Esophagus squamous epithelium (tissue), 5 donors: ENCODE measurements around the gene BPIFB4. TPM values are rescaled to one million over a fixed set of nuclear protein-coding genes. Genes with fewer than 3 reads are reported as not detected.

Experiments
- DNase-seq: peaks from one replicate; lab custom pipeline; 2025; lab: John Stamatoyannopoulos, UW
- H3K27ac ChIP-seq, 4 donors: fragments of 200-600 bp; sonication (generic); one replicate each; pipeline ENCODE4 v1.5.1; 2016 to 2019; ENCODE audit warnings: mild to moderate bottlenecking in 1 of 4
- H3K27me3 ChIP-seq, 4 donors: fragments of 200-600 bp; sonication (generic); 1 replicate in 3 of 4; 2 replicates in 1 of 4; pipeline versions ENCODE4 v1.5.1 to v1.6.0; 2017 to 2021; ENCODE audit warnings: antibody characterized with exemption in 1 of 4
- H3K36me3 ChIP-seq, 3 donors: fragments of 200-600 bp; sonication (generic); one replicate each; pipeline ENCODE4 v1.5.1; 2016 to 2019
- H3K4me1 ChIP-seq, 3 donors: fragments of 200-600 bp; sonication (generic); one replicate each; pipeline ENCODE4 v1.5.1; 2017 to 2019
- H3K4me3 ChIP-seq, 4 donors: fragments of 200-600 bp; sonication (generic); 1 replicate in 3 of 4; 2 replicates in 1 of 4; pipeline ENCODE4 v1.5.1; 2016 to 2019; ENCODE audit warnings: mild to moderate bottlenecking in 2 of 4, moderate library complexity in 1 of 4
- H3K9me3 ChIP-seq, 3 donors: fragments of 200-600 bp; sonication (generic); one replicate each; pipeline ENCODE4 v1.5.1; 2016 to 2019
- POLR2A ChIP-seq, 4 donors: fragments of 450-650 bp; IDR thresholded peaks; one replicate each; pipeline ENCODE4 v1.6.1; 2017; ENCODE audit warnings: antibody characterized with exemption in 4 of 4, mild to moderate bottlenecking in 4 of 4, moderate library complexity in 3 of 4
- WGBS, 2 donors: methylation state at CpG; one replicate each; pipeline ENCODE4 v1.1.5; 2018; 5-methylcytosine and 5-hydroxymethylcytosine counted together
- intact Hi-C: fragments of 100-400 bp; cut with DNase I; formaldehyde crosslinking; loops from one replicate; pipeline ENCODE4 v1.15.0; 2022
- total RNA-seq, 4 donors: library from RNA; depleted of rRNA; stranded (reverse); fragments of >200 nt; gene quantifications; one replicate each; pipeline ENCODE4 v1.1.0, GENCODE V29; 2016
- TF ChIP-seq, protein P1 (sequence below), 6 experiments: fragments of 450-650 bp in 4 of 6; fragments of 200-600 bp in 2 of 6; sonication (generic) in 2 of 6; IDR thresholded peaks; one replicate each; pipeline ENCODE4 v1.5.1; 2016 to 2019; ENCODE audit warnings: antibody characterized with exemption in 6 of 6, mild to moderate bottlenecking in 4 of 6, moderate library complexity in 4 of 6
- donor health status: DM: yes; HTN: yes; CAD: no.

Gene BPIFB4
- total RNA-seq, 4 donors from 2014 or later = not detected

DNA sequence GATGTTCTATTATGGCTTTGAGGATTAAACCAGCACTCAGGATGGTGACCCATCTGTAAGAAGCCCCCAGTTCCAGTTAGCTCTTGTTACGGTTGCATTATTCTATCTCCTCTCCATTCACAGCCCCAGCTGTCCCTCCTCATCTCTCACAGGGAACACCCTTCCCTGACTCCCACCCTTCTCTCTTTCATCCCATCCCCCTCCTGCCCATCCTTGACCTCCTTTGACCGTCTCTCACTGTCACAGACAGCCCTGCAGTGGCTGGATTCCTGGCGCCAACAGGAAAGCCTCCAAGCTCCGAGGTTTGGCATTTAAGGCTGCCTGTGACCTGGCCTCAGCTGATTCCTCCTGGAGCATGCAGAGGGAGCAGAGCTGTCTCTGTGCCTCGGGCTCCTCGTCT lies 4.2 kb upstream of the BPIFB4 start:
- no peak for DNase-seq
- Histone ChIP-seq H3K9me3 (no peaks in the 10 kb centered on the region), H3K27me3 (peaks cover 0 to 66% (median 0%) of the 10 kb centered on the region in 4 donors), H3K4me1 (no peaks in the 10 kb centered on the region), H3K27ac (no peak overlapping the region), H3K36me3 (no peaks in the 10 kb centered on the region), H3K4me3 (no peak overlapping the region)
- TF ChIP-seq, protein P1, sequence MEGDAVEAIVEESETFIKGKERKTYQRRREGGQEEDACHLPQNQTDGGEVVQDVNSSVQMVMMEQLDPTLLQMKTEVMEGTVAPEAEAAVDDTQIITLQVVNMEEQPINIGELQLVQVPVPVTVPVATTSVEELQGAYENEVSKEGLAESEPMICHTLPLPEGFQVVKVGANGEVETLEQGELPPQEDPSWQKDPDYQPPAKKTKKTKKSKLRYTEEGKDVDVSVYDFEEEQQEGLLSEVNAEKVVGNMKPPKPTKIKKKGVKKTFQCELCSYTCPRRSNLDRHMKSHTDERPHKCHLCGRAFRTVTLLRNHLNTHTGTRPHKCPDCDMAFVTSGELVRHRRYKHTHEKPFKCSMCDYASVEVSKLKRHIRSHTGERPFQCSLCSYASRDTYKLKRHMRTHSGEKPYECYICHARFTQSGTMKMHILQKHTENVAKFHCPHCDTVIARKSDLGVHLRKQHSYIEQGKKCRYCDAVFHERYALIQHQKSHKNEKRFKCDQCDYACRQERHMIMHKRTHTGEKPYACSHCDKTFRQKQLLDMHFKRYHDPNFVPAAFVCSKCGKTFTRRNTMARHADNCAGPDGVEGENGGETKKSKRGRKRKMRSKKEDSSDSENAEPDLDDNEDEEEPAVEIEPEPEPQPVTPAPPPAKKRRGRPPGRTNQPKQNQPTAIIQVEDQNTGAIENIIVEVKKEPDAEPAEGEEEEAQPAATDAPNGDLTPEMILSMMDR (IDR thresholded peaks at IDR 0.05) = no peak
- TF ChIP-seq POLR2A (IDR thresholded peaks at IDR 0.05) = no peak
- WGBS, 2 donors = 38 to 55% methylated on average over 4 to 6 of the region's 6 CpGs
- intact Hi-C loops = no loop called here

DNA sequence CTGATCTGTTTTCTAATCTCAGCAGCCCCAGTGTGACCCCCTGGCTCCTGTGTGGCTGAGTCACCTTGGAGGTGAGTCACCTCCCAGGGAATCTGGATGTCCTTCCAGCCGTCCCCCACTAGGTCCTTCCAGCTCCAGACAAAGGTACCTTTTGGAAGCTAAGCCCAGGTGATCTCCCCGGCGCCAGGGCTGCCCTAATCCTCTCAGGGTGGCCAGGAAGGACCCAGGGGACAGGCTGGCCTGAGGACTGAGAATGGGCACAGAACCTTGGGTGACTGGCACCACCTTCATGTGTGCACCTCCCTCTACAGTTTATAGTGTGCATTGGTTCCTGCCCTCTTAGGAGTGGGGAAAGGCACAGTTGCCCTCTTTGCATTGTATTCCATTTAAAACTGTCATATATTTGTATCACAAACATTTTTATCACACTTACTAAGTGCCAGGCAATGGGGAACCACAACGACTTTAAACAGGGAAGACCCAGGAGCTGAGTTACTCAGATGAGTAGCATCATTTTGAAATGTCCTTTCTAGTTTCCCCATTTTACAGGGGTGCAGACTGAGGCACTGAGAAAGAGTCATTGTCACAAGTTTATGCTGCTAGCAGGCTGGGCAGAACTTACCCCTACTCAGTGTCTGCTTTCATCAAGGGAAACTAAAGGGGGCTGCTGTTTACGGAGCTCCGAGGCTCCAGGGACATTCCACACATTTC lies 2.6 kb upstream of the BPIFB4 start:
- DNase-seq = no peak
- whole genome bisulfite sequencing, 2 donors = 70 to 85% methylated on average over 3 to 4 of the region's 6 CpGs
- H3K4me1 ChIP-seq = no peaks in the 10 kb centered on the region
- no peak overlapping the region for H3K27ac ChIP-seq
- intact Hi-C loops = no loop called here
- H3K27me3 ChIP-seq = peaks cover 0 to 57% (median 0%) of the 10 kb centered on the region in 4 donors
- H3K36me3 ChIP-seq = no peaks in the 10 kb centered on the region
- TF ChIP-seq POLR2A (IDR thresholded peaks at IDR 0.05) = no peak
- TF ChIP-seq, protein P1 (IDR thresholded peaks at IDR 0.05) = peak in 2 of 6 experiments; percentile 22 to 58
- H3K4me3 ChIP-seq = no peak overlapping the region
- H3K9me3 ChIP-seq = no peaks in the 10 kb centered on the region

- no peak for TF ChIP-seq POLR2A (IDR thresholded peaks at IDR 0.05)
- TF ChIP-seq, protein P1 (IDR thresholded peaks at IDR 0.05) = no peak
- Histone ChIP-seq H3K4me3 (no peak overlapping the region), H3K36me3 (no peaks in the 10 kb centered on the region), H3K27me3 (peaks cover 0 to 52% (median 0%) of the 10 kb centered on the region in 4 donors), H3K27ac (no peak overlapping the region), H3K4me1 (no peaks in the 10 kb centered on the region), H3K9me3 (no peaks in the 10 kb centered on the region)
- no peak for DNase-seq
- 45 to 49% methylated on average over 2 to 4 of the region's 7 CpGs for whole genome bisulfite sequencing, 2 donors
- intact Hi-C loops = no loop called here
Measured at GRCh38 chr20:33081411-33082154, 2.1 kb downstream of the BPIFB4 start.

GRCh38 chr20:33082546-33082945 lies 3.1 kb downstream of the BPIFB4 start:
- intact Hi-C loops = no loop called here
- Histone ChIP-seq H3K4me1 (no peaks in the 10 kb centered on the region), H3K4me3 (no peak overlapping the region), H3K36me3 (no peaks in the 10 kb centered on the region), H3K27ac (no peak overlapping the region), H3K27me3 (peaks cover 0 to 42% (median 0%) of the 10 kb centered on the region in 4 donors), H3K9me3 (no peaks in the 10 kb centered on the region)
- 48 to 62% methylated on average over 6 of the region's 6 CpGs for WGBS, 2 donors
- TF ChIP-seq, protein P1 (IDR thresholded peaks at IDR 0.05) = no peak
- no peak for TF ChIP-seq POLR2A (IDR thresholded peaks at IDR 0.05)
- no peak for DNase-seq
